ENCODE measurements around the gene OBI1.

Gene OBI1

GRCh38 chr13:78572459-78572858 lies 86.5 kb downstream of the OBI1 start:
- DNase-seq = no peak

GRCh38 chr13:78569029-78569428 lies 89.9 kb downstream of the OBI1 start:
- DNase-seq = no peak

GRCh38 chr13:78566631-78567030 lies 92.3 kb downstream of the OBI1 start:
- DNase-seq = no peak
